ENCODE measurements around the gene SYCP2L.
"Not testable (repeated sequence)": the region's sequence is repeated elsewhere in the genome, so short reads cannot be mapped to it uniquely, and the experiment has no call there.

Gene SYCP2L

DNA sequence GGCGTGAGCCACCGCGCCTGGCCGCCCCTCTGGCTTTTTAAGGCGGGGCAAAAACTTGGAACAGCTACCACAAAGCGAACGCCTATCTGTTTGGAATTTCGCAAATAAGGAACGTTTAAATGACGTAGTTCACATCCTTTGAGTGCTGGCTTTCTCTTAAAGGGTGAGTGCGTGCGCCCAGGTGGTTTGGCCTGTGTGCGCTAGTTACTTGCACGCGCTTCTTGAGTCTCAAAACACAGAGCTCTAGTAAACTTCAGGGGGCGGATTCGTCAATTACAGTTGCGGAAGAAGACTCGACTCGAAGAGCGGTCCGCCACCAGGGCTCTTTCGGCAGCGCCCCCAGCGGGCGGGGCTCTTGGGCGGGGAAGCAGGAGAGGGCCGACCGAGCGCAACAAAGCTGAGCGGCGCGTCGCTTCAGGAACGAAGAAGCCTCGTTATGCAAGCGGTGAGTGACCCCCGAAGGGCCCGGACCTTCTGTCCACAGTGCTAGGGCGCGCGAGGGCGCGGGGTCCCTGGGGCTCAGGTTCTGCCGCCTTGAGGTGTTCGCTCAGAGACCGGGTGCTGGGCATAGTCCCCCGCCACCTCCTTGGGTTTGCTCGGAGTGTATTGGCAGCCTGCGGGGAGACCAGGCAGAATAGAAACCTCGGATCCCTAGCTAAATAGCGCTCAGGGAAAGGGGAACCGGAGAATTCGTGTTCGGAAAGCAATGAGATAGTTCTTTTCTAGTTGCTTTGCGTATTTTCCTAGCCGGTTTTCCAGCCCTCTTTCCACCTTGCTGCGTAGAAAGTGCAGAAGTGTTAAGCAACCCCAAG, at the start of gene SYCP2L:
SYCP2L (plus strand) TSS at position 362 of the 812 bp plus-strand sequence; CDS start at position 437, 75 bp downstream.
- peak; percentile 5 to 23 for DNase-seq (ENCODE audit: extremely low read depth in 1 of 2, low read depth in 1 of 2)

DNA sequence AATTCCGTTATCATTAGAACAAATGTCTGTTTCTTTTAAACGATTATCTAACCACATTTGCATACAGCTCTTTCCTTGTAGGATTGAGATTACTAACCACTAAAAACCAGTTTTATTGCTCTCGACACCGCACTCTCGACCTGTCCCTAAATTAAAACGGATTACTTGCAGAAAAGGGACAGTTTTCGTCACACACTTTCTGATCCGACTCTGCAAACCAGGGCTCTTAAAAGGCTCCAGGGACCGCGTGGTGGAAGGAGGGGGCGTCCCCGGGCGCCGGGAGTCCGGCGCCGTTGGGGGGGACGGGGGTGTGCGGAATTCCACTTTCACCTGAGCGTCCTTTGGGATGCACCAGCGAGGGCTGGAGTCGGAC, 49.2 kb upstream of the SYCP2L start:
- DNase-seq (ENCODE audit: extremely low read depth in 1 of 2, low read depth in 1 of 2): no peak

DNA sequence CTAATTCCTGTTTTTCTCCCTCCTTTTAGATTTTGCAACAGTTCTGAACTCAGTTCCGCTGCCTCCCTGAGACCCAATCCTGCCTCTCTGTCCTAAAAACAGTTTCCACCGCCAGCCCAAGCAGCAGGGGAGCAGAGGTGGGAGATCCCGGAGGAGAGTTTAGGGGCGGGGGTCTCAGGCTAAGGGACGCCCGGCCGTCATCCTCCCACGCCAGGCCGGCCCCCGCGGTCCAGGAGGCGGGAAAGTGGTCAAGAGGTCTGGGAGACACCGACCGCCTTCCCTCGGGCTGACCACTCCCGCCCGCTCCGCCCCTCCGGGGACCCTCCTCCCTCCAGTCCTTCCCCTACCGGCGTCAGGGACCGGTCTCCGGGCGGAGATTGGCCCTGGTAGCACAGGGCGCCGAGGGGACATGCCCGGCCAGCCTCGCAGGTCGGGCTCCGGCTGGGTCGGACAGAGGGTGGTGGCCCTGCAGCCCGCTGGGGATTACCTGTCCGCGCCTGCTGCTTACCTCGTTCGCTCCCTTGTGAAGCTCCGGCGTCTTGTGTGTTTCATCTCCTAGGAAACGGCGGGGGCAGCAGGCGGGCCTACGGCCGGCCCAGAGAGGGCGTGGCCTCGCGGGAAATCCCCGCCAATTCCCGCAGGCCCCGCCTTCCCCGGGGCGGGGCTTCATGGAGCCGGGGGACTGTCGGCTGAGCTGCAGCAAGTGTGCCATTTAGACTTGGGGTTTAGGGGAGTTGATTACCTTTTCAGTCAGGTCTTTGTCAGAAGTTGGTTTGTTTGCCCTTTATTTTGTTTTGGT, 48.7 kb upstream of the SYCP2L start, which contains the start of gene MAK:
MAK (minus strand) TSS at position 545 of the 799 bp plus-strand sequence. CDS start 7,891 bp downstream, outside the sequence.
- DNase-seq (ENCODE audit: extremely low read depth in 1 of 2, low read depth in 1 of 2): peak; percentile 77 to 78

DNA sequence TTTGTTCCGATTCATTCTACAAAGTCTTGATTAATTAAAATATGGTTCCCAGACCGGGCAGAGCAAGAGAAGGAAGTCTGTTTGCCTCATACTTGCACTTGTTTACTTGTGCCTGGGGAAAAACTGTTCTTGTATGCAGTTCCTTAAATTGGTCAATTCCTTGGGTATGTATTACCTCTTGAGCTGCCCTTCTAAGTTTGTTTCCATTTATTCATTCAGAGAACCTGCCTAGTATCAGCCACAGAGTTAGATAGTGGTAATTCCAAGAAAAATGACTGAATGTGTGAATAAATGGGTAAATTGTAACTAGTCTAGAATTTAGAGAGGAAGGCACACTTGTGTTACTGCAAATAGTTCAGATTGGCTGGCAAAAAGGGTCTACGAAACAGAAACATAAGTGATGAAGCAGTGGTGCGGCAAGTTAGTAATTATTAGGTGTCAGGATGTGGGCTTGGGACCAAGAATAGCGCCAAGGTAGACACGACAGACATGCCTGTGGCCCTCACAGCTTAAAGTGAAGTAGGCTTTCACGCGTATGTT, 48.0 kb upstream of the SYCP2L start:
- peak in 1 of 2 donors; percentile 39 for DNase-seq (ENCODE audit: extremely low read depth in 1 of 2, low read depth in 1 of 2)

DNA sequence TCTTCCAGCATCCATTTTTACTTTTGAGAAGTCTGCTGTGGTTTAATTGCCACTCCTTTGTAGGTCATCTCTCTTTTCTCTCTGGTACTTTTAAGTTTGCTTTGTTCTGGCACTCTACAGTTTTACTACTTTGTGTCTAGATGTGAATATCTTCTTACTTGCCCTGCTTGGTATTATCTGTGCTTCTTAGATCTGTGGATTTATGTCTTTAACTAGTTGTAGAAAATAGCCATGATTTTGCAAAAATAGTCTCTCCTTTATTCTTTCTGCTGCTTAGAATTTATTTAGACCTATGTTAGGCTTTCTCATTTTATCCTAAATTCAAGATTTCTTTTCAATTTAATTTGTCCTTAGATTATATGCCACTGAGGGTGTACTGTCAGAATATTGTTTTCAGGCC, 43.3 kb upstream of the SYCP2L start:
- no peak for DNase-seq (ENCODE audit: extremely low read depth in 1 of 2, low read depth in 1 of 2)

- DNase-seq (ENCODE audit: extremely low read depth in 1 of 2, low read depth in 1 of 2): no peak
Measured at GRCh38 chr6:10847684-10848083, 39.2 kb upstream of the SYCP2L start.

DNA sequence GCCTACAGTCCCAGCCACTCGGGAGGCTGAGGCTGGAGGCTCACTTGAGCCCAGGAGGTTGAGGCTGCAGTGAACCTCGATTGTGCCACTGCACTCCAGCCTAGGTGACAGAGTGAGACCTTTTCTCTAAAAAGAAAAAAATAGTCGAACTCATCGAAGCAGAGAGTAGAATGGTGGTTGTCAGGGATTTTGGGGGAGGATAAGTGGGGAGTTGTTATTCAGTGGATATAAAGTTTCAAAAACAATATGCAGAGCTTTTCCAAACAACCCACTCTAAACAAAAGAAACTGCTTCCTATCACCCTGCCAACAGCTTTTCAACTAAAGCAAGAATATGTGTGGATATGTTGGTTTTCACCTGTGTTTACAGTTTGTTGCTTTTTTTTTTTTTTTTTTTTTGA, 37.0 kb upstream of the SYCP2L start:
- no peak for DNase-seq (ENCODE audit: extremely low read depth in 1 of 2, low read depth in 1 of 2)

GRCh38 chr6:10850728-10851127, 36.1 kb upstream of the SYCP2L start:
- no peak for DNase-seq (ENCODE audit: extremely low read depth in 1 of 2, low read depth in 1 of 2)

- no peak for DNase-seq (ENCODE audit: extremely low read depth in 1 of 2, low read depth in 1 of 2)
Measured at GRCh38 chr6:10852361-10852960, 34.4 kb upstream of the SYCP2L start.

DNA sequence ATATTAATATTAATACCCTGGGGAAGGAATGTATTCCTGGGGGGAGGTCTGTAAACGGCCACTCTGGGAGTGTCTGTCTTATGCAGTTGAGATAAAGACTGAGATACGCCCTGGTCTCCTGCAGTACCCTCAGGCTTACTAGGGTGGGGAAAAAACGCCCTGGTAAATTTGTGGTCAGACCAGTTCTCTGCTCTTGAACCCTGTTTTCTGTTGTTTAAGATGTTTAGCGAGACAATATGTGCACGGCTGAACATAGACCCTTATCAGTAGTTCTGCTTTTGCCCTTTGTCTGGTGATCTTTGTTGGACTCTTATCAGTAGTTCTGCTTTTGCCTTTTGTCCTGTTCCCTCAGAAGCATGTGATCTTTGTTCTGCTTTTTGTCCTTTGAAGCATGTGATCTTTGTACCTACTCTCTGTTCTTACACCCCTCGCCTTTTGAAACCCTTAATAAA, 33.0 kb upstream of the SYCP2L start:
- not testable (repeated sequence) for DNase-seq (ENCODE audit: extremely low read depth in 1 of 2, low read depth in 1 of 2)

GRCh38 chr6:10854922-10855632, 31.8 kb upstream of the SYCP2L start:
- no peak for DNase-seq (ENCODE audit: extremely low read depth in 1 of 2, low read depth in 1 of 2)

GRCh38 chr6:10857259-10857658, 29.6 kb upstream of the SYCP2L start:
- DNase-seq (ENCODE audit: extremely low read depth in 1 of 2, low read depth in 1 of 2): no peak

GRCh38 chr6:10861086-10861485, 25.8 kb upstream of the SYCP2L start:
- DNase-seq (ENCODE audit: extremely low read depth in 1 of 2, low read depth in 1 of 2): no peak

DNA sequence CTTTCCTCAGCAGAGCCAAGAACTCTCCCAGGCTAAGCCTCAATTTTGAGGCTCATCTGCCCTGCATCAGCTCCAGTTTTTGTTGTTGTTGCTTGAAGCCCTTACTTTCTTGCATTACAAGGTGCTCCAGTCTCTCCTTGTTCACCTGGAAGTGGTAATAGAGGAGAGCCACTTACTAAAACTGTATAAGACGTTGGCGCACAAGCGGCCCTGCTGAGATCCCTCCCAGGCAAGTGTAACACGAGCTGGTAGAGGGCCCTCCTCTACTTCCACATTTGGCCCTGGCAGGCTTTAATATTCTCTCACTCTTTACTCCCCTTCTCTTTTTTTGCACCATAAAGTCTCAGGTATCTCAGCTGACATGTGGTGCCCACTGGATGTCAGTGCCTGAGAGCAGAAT, 24.5 kb upstream of the SYCP2L start:
- DNase-seq (ENCODE audit: extremely low read depth in 1 of 2, low read depth in 1 of 2): no peak

DNA sequence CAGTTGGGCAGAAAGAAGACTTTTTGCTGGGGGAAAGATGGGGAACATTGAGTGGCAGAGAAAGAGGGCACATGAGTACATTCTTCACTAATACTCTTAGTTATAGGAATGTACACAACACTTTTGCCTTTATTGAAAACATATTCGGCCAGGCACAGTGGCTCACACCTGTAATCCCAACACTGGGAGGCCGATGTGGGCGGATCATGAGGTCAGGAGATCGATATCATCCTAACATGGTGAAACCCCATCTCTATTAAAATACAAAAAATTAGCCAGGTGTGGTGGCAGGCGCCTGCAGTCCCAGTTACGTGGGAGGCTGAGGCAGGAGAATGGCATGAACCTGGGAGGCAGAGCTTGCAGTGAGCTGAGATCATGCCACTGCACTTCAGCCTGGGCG, 23.8 kb upstream of the SYCP2L start:
- not testable (repeated sequence) for DNase-seq (ENCODE audit: extremely low read depth in 1 of 2, low read depth in 1 of 2)

DNA sequence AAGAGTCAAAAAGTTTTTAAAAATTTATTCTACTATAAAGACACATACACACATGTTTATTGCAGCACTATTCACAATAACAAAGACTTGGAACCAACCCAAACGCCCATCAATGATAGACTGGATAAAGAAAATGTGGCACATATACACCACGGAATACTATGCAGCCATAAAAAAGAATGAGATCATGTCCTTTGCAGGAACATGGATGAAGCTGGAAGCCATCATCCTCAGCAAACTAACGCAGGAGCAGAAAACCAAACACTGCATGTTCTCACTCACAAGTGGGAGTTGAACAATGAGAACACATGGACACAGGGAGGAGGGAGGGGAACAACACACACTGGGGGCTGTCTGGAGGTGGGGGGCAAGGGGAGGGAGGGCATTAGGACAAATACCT, 20.1 kb upstream of the SYCP2L start:
- not testable (repeated sequence) for DNase-seq (ENCODE audit: extremely low read depth in 1 of 2, low read depth in 1 of 2)

DNA sequence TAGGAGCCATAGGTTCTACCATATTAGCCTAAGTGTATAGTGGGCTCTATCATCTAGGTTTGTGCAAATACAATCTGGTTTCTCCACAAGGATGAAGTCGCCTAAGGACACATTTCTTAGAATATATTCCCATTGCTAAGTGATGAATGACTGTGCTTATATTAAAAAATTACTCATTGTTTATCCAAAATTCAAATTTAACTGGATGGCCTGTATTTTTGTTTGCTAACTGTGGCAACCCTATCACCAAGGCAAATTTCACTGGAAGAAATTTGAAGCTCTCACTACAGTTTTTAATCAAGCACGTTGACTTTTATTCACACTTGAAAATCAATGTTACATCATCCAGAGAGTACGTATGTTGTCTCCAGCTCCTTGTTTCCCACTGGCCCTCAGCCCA, 18.9 kb upstream of the SYCP2L start:
- DNase-seq (ENCODE audit: extremely low read depth in 1 of 2, low read depth in 1 of 2): no peak

DNA sequence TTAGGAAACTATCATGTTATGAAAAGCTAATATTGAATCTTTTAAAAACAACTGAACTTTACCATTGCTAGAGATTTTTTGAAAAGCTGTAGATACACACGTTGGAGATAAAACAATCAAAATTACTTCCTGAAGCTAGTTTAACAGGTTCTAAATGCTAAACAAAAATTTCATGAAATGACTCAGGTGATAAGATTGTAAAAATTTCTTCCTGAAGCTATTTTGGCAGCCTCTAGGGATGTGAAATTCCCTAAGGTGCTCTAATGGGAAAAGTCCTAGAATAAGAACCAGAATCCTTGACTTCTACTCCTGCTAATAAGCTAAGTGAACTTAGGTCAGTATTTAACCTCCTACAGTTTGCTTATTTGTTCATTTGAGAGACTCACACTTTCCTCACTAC, 13.5 kb upstream of the SYCP2L start:
- no peak for DNase-seq (ENCODE audit: extremely low read depth in 1 of 2, low read depth in 1 of 2)

- DNase-seq (ENCODE audit: extremely low read depth in 1 of 2, low read depth in 1 of 2): no peak
Measured at GRCh38 chr6:10874207-10874606, 12.6 kb upstream of the SYCP2L start.

GRCh38 chr6:10875026-10875425, 11.8 kb upstream of the SYCP2L start:
- no peak for DNase-seq (ENCODE audit: extremely low read depth in 1 of 2, low read depth in 1 of 2)

DNA sequence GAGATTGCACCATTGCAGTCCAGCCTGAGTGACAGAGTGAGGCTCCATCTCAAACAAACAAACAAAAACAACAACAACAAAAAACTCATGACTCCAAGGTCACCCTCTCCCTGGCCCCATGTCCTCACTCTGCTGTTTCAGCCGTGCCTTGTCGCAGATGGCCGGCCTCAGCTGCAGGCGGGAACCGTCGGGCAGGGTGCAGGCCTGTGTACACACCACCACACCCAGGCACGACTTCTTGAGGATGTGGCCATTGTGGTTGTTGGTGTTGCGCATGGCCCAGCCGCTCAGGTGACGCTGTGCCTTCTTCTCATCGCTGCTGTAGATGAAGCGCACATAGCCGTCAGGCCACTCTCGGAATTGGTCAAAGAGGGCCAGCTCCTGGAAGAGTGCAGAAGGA, 9.8 kb upstream of the SYCP2L start:
- DNase-seq (ENCODE audit: extremely low read depth in 1 of 2, low read depth in 1 of 2): no peak

Data from stimulated activated CD8-positive, alpha-beta memory T cell treated with anti-CD3 and anti-CD28 coated beads, Interleukin-7, amount 100 ng/mL, for 48 hours (primary cell).